ENCODE results near the gene PSD4. TPM values are rescaled to one million over a fixed set of nuclear protein-coding genes. Genes with fewer than 3 reads are reported as not detected.

The PSD4 gene
- total RNA-seq, 1 experiment from 2014 or later, result 9.6 TPM

DNA sequence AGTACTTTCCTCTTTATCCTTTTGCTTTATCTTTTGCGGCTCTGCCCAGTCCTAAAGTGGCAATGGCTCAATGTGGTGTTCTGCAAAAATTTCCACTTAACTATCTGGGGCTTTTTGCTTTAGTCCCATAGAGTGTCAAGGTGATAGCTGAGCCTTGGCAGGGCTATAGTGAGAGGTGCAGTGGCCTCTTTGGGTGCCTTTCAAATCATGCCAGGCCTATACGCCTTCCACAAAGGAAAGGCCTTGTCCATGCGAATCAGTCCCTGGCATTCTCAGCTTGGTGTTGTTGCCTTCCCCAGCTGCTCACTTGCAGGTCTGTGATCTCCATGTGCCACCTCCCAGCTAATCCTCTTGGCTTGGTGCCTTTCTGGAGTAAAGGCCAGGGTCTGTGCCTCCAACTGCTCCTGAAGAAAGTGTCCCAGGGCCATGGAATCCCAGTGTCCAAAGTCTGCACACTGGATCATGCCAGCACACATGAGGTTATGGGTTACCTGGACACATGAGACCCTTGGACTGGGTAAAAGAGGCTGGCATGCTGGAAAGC lies 78.3 kb downstream of the PSD4 start:
- intact Hi-C loops (cut with micrococcal nuclease), result no loop called here
- TF ChIP-seq, protein P1, sequence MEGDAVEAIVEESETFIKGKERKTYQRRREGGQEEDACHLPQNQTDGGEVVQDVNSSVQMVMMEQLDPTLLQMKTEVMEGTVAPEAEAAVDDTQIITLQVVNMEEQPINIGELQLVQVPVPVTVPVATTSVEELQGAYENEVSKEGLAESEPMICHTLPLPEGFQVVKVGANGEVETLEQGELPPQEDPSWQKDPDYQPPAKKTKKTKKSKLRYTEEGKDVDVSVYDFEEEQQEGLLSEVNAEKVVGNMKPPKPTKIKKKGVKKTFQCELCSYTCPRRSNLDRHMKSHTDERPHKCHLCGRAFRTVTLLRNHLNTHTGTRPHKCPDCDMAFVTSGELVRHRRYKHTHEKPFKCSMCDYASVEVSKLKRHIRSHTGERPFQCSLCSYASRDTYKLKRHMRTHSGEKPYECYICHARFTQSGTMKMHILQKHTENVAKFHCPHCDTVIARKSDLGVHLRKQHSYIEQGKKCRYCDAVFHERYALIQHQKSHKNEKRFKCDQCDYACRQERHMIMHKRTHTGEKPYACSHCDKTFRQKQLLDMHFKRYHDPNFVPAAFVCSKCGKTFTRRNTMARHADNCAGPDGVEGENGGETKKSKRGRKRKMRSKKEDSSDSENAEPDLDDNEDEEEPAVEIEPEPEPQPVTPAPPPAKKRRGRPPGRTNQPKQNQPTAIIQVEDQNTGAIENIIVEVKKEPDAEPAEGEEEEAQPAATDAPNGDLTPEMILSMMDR (IDR thresholded peaks at IDR 0.05; ENCODE audit: unreplicated experiment), result no peak
- POLR2A ChIA-PET, result no interaction called here
- Mint-ChIP-seq H3K9me3 (ENCODE audit: unreplicated experiment) (peaks cover 5% of the 10 kb centered on the region), H3K27me3 (ENCODE audit: insufficient read depth, unreplicated experiment) (no peaks in the 10 kb centered on the region), H3K4me1 (ENCODE audit: insufficient read depth, unreplicated experiment) (peaks cover 9% of the 10 kb centered on the region), H3K4me3 (ENCODE audit: unreplicated experiment) (no peak overlapping the region), H3K27ac (ENCODE audit: low read depth, unreplicated experiment) (no peak overlapping the region), H3K36me3 (ENCODE audit: insufficient read depth, unreplicated experiment) (no peaks in the 10 kb centered on the region)
- CTCF ChIA-PET, result interaction anchor here (0.6 to 25.7 kb wide), 6 partner anchors 47 to 667 kb away, joined by 3 to 505 read pairs (median 6); no protein-coding TSS in a partner anchor
- no TSS peak for BruUV-seq (replicated peaks)
- DNase-seq (ENCODE audit: unreplicated experiment), result no peak

DNA sequence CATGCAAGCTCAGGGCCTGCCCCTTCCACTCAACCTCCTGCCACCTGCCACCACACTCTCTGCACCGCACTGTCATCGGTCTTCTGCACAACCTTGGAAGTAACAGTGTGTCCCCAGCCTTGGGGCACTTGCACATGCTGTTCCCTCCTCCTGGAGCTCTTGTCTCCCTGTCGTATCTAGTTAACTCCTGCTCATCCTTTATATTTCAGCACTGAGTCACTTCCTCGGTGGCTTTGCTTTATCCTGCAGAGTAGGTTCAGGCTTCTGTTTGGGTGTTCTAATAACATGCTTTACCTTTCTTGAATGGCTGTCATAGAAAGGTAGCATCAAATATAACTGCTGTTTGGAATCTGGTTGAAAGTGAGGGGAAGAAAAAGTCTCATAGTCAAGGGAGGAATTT lies 79.7 kb downstream of the PSD4 start:
- DNase-seq (ENCODE audit: unreplicated experiment), result no peak
- no peaks in the 10 kb centered on the region for H3K36me3 Mint-ChIP-seq (ENCODE audit: insufficient read depth, unreplicated experiment)
- peaks cover 9% of the 10 kb centered on the region for H3K4me1 Mint-ChIP-seq (ENCODE audit: insufficient read depth, unreplicated experiment)
- H3K4me3 Mint-ChIP-seq (ENCODE audit: unreplicated experiment), result no peak overlapping the region
- no TSS peak for BruUV-seq (replicated peaks)
- no peaks in the 10 kb centered on the region for H3K27me3 Mint-ChIP-seq (ENCODE audit: insufficient read depth, unreplicated experiment)
- intact Hi-C loops (cut with micrococcal nuclease), result no loop called here
- ChIA-PET POLR2A (no interaction called here), CTCF (interaction anchor here (0.8 to 25.7 kb wide), 4 partner anchors 38 to 137 kb away, joined by 3 to 505 read pairs (median 73); no protein-coding TSS in a partner anchor)
- H3K27ac Mint-ChIP-seq (ENCODE audit: low read depth, unreplicated experiment), result peak overlapping the region; percentile 5
- TF ChIP-seq, protein P1 (IDR thresholded peaks at IDR 0.05; ENCODE audit: unreplicated experiment), result no peak
- H3K9me3 Mint-ChIP-seq (ENCODE audit: unreplicated experiment), result peaks cover 5% of the 10 kb centered on the region

GRCh38 chr2:113255140-113256070 lies 81.6 kb downstream of the PSD4 start:
- BruUV-seq (replicated peaks), result no TSS peak

More at GRCh38 chr2:113255140-113256070, 81.6 kb downstream of the PSD4 start:
- ChIA-PET POLR2A (no interaction called here), CTCF (interaction anchor here (0.6 to 25.7 kb wide), 15 partner anchors 10 to 945 kb away, joined by 3 to 505 read pairs (median 3); no protein-coding TSS in a partner anchor)
- H3K36me3 Mint-ChIP-seq (ENCODE audit: insufficient read depth, unreplicated experiment), result no peaks in the 10 kb centered on the region
- intact Hi-C loops (cut with micrococcal nuclease), result no loop called here
- H3K4me1 Mint-ChIP-seq (ENCODE audit: insufficient read depth, unreplicated experiment), result peaks cover 9% of the 10 kb centered on the region
- TF ChIP-seq, protein P1 (IDR thresholded peaks at IDR 0.05; ENCODE audit: unreplicated experiment), result no peak
- no peaks in the 10 kb centered on the region for H3K27me3 Mint-ChIP-seq (ENCODE audit: insufficient read depth, unreplicated experiment)
- H3K27ac Mint-ChIP-seq (ENCODE audit: low read depth, unreplicated experiment), result no peak overlapping the region
- no peak overlapping the region for H3K4me3 Mint-ChIP-seq (ENCODE audit: unreplicated experiment)
- peaks cover 5% of the 10 kb centered on the region for H3K9me3 Mint-ChIP-seq (ENCODE audit: unreplicated experiment)
- DNase-seq (ENCODE audit: unreplicated experiment), result no peak
